DOHH2 (cell line): ENCODE data around the gene DSCAML1.

Experiments used
- CTCF ChIP-seq: fragments of 200-600 bp; sonication (generic); IDR thresholded peaks from one replicate; pipeline ENCODE4 v1.5.1; 2014; ENCODE audit warnings: antibody characterized with exemption, mild to moderate bottlenecking, low read depth, low read length; ENCODE audit not compliant: poor library complexity, severe bottlenecking
- EZH2phosphoT487 ChIP-seq: fragments of 200-600 bp; sonication (generic); IDR thresholded peaks from 2 replicates; pipeline ENCODE4 v1.6.1; 2017; ENCODE audit warnings: borderline replicate concordance, mild to moderate bottlenecking, antibody characterized with exemption, low read length, moderate library complexity, mixed read lengths

- TF ChIP-seq CTCF (no peak), EZH2phosphoT487 (no peak)
Measured at GRCh38 chr11:117562136-117562535, 234.9 kb downstream of the DSCAML1 start.
